ENCODE results near the gene FAM217B.

DNA sequence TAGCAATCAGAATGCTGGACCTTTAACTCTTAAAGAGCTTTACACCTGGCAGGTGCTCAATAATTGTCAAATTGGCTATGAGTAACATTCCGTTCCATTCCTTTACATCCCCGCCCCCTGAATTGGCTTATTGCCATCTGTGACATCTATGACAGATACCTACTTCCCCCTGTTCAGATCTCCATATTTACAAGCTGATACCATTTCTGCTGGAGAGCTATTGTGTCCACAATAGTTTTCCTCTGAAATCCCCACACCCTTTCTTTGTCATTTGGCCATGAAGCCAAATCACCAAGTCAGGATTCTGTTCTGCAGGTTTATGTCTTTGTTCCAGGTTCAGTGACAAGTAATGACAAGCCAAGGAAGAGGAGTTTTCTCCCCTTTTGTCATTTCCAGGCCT lies 21.2 kb downstream of the FAM217B start:
- TF ChIP-seq, protein P1, sequence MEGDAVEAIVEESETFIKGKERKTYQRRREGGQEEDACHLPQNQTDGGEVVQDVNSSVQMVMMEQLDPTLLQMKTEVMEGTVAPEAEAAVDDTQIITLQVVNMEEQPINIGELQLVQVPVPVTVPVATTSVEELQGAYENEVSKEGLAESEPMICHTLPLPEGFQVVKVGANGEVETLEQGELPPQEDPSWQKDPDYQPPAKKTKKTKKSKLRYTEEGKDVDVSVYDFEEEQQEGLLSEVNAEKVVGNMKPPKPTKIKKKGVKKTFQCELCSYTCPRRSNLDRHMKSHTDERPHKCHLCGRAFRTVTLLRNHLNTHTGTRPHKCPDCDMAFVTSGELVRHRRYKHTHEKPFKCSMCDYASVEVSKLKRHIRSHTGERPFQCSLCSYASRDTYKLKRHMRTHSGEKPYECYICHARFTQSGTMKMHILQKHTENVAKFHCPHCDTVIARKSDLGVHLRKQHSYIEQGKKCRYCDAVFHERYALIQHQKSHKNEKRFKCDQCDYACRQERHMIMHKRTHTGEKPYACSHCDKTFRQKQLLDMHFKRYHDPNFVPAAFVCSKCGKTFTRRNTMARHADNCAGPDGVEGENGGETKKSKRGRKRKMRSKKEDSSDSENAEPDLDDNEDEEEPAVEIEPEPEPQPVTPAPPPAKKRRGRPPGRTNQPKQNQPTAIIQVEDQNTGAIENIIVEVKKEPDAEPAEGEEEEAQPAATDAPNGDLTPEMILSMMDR (conservative IDR thresholded peaks at IDR 0.05; ENCODE audit: low read depth, low read length) = no peak
- no peak for TF ChIP-seq EZH2 (IDR thresholded peaks at IDR 0.05; ENCODE audit: low read length, unreplicated experiment)

All from PC-3 (cell line).